ENCODE data around the gene SLC19A1.

Gene SLC19A1

DNA sequence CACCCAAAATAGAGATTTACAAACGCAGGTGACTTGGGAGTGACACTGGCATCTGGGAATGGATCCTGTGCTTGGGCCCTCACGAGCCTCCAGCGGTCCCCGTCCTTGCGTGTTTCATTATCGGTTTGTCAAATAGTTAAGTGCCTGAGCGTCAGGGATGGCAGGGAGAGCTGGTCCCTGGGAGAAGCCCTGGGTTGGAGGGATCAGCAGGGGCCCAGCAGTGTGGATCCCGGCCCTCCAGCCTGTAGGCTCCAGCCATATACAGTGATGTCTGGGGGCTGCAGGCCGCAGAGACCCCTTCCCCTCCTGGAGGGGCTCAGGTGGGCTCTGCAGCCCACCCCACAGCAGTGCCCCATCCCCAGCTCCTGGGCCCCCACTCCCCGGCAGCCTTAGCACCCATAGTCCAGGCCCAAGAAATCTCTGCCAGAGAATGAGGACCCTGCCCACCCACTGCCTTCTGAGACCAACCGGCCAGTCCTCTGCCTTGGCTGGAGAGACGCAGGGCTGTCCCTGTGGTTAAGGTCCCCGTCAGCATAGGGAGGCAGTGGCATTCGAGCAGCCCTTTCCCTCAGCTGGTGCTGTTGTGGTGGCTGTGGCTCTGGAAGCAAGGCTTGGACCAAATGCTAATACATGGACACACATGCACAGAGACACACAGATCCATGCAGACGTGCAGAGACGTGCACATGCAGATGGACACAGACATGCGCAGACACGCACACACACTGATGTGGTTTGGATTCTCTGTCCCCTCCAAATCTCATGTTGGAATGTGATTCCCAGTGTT is 2.4 kb upstream of the SLC19A1 start:
- no peak for DNase-seq (ENCODE audit: low spot score)

DNA sequence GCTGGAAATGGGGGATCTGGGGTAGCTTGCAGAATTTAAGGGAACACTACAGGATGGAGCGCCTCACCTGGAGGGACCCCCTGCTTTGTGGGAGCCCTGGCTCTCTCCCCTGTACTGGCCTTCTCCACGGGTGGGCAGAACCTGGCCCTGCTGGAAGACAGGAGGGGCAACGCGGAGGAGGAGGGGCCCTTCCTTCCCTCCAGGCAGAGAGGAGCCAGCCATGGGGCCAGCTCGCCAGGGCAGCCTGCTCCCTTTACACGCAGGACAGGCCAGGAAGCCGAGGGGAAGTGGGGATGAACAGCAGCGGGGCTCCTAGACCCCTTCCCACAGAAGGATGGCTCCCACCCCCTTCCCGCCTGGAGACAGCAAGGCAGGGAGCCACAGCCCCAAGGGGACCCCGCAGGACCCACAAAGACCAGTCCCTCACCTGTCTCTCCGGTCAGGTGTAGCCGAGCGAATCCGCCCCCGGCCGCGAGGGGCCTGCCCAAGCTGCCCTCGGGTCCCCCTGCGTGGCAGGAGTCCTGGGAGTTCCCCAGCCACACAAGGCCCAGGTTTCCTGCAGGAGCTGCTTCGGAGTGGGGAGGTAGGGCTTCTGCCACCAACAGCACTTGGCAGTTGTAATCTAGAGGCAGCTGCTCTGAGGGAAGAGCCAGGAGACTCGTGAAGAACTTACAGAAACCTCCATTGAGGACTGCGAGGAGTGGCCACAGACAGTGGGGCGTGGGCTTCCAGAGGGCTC is 1.6 kb upstream of the SLC19A1 start:
- DNase-seq (ENCODE audit: low spot score): no peak

DNA sequence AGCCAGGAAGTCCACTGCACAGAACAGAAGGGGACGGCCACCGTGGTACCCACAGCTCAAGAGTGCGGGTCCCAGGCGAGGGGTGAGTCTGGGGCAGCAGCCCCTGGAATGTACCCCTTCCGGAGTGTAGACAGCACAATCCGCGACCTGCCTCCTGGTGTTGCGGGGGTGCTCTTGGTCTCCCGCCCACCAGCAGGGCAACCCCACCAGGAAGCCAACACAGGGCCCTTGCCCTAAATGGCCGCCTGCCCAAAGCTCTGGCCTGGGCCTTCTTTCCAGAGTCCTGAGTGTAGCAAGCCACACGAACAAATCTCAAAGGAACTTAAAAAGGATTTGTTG is 1.1 kb upstream of the SLC19A1 start:
- DNase-seq (ENCODE audit: low spot score): no peak

DNA sequence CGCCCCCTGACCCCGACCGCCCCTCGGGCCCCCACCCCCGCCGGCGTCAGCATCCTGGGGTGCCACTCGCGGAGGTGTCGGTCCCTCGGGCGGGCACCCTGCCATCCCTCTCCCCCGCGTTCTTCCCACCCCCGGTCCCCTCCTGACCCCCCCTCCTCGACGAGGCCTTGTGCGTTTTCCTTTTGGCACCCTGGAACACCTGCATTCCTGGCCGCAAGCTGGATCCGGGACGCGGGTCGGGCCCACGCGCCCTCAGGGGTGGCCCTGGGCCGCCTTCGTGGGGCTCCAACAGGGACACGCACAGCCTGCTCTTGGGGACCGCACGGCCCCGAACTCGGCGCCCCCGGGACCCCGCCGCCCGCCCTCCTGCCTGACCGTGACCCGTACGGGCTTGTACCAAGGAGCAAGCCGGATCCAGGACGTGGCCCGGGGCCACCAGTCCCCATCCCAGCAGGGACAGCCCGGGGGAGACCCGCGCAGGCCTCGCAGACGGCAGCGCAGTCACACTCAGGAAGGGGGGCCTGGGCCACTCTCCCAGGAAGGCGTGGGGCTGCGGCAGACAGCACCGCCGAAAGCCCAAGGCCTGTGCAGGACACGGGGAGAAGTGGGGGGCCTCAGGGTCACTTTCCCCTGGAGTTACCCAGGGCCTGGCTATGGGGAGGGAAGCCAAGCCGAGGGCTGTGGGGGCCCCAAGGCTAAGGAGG is 579 bp upstream of the SLC19A1 start:
- DNase-seq (ENCODE audit: low spot score): no peak

DNA sequence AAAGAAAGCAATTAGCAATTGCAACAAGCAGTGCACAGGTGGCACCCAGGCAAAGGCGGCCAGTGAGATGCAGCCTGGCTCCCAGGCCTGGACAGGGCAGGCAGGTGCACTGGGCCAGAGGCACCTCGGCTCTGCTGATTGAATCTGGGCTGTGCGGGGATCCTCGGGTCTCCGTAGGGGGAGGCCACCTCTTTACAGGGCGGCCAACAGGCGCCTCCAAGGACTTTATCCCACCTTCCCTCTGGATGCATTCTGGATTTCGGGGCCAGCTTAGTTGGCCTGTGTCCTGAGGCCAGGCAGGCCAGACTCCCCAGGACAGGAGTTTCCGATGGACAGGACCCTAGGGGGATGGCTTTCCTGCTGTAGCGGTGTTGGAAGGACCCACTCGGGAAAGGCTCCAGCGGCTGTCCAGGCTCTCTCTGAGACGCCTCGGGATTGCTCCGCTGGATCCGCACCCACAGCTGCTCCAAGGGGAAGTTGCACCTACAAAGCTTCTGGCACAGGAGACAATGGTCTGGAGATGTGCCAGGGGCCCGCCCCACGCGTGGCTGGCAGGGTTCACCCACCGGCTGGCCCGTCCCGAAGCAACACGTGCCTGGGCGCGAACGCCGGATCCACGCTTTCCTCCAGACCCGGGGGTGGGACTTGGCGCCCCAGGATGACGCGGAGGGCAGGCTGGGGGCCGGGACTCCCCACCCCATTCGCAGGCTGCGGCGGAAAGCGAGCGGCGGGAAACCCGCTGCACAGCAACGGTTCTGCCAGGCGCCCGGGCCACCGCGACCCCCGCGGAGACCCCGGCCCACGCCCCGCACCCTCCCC is 810 bp downstream of the SLC19A1 start:
- DNase-seq (ENCODE audit: low spot score): no peak

DNA sequence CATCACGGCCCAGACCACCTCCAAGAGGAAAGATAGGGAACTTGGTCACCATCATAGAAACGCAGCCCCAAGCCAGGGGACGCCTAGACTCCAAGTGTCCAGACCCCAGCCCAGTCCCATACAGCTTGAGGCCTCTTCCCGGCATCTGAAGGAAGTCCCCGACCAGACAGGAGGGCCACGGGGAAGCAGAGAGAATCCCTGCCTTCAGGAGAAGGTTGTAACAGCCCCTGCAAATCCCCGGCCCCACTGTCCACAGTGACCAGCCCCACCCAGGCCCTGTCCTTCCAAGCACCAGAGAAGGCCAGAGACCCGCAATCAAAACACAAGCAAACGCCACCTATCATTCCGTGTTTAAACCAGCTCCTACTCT is 1.7 kb downstream of the SLC19A1 start:
- no peak for DNase-seq (ENCODE audit: low spot score)

DNA sequence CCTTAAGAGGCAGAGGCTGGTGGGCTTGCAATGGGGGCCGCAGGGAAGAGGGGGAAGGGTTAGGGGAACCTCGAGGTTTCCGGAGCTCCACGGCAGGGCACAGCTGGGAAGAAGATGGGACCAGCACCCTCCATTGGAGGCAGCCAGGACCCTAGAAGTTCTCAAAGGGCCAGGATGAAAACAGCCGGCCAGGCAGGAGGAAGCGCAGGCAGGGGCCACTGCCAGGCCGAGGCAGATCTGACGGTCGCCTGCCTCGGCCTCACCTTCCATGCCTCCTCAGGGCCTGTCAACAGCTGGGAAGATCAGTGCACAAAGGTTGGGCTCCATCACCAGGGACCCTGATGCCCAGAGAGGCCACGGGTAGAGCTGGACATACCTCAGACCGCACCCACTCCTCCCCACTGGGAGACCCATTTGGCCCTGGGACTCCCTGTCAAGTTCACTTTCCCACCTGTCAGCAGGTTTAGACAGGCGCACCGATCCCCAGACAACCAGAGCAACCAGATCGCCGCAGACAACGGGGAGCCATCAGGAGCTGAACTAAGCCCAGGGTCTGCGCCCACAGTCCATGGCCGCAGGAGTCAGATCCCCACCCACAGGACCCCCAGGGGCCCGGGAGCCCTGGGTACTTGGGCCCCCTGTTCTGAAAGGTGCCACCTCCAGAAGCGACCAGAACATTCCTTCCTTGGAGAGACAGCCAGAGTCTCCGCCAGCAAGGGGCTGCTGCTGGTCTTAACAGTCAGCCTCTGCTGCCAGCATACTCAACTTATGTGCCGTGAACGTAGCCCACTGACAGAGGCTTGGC is 2.2 kb downstream of the SLC19A1 start:
- no peak for DNase-seq (ENCODE audit: low spot score)

DNA sequence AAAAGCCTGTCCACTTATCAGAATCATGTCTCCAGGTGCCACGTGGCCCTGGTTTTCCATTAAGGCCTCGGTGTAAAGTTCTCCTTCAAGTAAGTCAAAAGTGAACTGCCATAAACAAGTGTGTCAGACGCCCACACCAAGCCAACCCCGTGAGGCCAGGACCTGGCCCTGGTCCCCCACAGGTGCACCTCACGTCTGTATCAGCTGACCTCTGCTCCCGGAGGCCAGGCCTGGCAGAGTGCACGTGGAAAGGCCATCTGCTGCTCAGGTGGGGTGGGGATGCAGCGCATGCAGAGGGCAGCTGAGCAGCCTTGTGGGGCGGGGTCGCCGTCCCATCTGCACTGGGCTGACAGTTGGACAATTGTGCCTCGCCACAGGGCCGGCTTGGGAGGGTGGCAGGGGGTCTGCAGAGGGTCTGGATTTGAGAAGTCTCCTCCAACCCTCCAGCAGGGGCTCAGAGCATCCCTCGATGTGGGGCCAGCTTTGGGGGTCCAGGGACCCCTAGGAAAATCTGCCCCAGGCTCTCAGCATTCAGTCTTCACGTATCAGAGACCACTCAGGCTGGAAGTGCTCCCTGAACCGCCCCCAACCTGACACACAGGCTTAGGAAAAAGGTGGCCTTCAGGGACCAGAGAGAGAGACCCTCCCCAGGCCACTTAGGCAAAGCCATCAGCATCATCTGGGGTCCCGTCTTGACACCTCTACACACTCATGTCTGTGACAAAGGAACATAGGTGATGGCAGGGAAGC is 3.0 kb downstream of the SLC19A1 start:
- no peak for DNase-seq (ENCODE audit: low spot score)

DNA sequence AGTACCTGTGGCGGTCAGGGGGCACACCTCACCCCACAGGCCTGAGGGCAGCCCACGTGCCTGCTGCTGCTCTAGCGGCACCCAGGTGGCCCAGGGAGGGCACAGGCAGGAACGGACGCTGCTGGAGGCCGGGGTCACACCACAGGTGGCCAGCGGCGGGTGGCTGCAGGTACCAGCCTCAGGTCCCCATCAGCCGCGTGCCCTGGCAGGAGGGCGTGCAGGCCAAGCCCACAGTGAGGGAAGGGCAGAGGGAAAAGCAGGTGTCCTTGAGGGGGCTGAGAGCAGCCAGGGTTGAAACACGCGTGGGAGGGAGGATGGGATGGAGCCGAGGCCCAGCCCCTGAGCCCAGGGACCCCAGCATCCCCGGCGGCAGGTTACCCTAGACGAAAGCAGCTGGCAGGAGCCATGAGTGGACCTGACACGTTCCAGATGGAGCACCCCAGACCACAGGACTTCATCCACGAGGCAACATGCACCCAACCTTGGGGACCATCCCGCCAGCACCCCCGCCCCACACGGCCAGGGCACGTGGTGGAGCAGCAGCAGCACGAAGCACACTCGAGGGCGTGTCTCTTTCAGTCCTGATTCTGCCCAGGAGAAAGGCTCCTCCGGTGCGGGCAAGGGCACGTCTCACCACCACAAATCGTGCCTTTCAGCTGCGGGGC is 3.7 kb downstream of the SLC19A1 start:
- no peak for DNase-seq (ENCODE audit: low spot score)

DNA sequence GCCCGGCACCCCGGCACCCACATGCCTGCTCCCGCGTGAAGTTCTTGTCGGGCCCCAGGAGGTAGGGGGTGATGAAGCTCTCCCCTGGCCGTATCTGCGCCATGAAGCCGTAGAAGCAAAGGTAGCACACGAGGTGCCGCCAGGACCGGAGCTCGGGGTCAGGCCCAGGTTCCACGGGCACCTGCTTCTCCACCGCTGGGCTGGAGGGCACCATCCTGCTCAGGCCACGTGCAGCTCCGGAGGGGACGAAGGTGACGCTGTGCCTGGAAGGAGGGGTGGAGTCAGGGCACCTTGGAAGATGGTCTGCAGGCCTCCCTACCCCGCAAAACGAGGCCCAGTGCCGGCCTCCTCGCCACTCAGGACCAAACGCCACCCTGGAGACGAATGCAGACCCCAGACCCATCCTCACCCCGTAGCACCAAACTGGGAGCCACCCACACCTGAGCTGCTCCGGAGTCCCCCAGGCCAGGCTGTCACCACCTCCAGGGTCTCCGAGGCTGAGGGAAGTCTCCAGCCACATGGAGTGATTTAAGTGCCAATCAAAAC is 4.4 kb downstream of the SLC19A1 start:
- DNase-seq (ENCODE audit: low spot score): no peak

DNA sequence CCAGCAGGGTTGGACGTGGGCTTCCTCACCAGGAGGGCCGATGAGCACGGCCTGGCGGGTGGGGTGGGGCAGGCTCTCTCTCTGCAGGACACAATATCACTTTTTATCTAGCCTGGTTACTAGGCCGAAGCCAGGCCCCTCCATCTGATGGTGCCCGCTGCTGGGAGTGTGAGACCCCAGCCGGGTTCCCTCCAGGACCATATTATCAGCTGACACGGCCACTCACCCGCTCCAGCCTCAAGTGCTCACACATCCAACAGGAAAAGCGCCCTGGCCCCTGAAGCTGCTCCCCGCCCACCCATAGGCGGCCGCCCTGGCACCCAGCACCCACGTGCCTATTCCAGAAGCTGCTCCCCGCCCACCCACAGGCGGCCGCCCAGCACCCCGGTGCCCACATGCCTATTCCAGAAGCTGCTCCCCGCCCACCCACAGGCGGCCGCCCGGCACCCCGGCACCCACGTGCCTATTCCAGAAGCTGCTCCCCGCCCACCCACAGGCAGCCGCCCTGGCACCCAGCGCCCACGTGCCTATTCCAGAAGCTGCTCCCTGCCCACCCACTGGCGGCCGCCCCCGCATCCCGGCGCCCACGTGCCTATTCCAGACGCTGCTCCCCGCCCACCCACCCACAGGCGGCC is 5.0 kb downstream of the SLC19A1 start:
- no peak for DNase-seq (ENCODE audit: low spot score)

DNA sequence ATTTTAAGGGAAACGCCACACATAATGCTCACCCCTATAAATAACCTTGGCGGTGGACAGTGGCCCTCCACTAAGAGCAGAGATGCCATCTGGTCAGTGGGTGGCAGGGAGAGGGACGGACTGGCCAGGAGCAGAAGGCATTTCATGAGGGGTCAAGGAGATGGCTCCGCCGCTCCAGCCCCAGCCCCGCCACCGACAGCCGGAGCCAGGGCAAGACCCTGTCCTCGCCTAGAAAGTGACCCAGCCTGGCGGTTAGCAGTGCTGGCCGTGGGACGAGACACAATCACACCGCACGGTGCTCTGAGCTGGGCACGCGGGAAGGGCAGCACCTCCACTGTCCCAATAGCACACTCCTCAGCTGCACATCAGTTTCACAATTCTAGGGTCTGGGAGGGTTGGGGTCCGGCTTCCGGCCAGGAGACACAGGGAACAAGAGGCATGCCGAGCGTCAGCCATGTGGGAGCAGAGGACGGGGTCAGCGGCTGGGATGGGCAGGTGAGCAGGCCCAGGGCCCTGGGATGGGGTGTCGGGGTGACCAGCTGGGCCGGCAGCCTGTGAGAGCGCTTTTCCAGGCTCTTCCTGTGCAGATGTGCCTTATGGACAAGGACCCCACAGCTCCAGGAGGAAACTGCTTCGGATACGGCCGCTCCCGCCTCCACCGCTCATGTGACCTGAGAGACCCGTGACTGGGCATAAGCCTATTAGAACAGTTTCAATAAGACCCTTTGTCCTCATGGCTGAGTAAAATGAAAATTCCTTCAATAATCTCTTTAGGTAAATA is 5.7 kb downstream of the SLC19A1 start:
- no peak for DNase-seq (ENCODE audit: low spot score)

DNA sequence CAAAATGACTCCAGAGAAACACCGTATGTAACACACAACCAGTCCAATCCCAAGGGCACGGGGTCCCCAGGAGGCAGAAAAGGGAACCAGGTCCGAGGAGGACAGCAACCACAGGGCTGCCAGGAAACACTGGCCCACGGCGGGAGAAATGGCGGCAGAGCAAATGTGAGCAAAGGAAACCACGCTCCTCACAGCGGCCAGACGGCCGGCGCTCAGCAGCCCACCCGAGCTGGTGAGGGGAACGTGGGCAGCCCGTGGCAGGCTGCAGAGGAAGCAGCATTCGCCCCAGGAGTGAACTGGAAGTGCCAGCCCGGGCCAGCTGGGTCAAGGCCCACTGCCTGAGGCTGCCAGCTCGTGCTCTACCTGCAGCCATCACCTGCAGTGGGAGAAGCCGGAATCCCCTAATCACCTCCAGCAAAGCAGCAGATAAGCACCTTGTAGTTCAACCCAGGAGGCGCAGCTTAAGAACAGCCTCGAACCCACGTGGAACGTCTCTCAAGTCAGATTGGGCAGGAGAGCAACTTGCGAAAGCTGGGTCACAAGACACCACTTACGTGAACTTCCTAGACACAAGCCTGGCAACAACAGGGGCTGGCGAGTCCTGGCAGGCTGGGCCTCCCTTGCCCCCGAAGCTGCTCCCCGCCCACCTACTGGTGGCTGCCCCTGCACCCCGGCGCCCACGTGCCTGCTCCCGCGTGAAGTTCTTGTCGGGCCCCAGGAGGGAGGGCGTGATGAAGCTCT is 6.7 kb downstream of the SLC19A1 start:
- DNase-seq (ENCODE audit: low spot score): no peak

DNA sequence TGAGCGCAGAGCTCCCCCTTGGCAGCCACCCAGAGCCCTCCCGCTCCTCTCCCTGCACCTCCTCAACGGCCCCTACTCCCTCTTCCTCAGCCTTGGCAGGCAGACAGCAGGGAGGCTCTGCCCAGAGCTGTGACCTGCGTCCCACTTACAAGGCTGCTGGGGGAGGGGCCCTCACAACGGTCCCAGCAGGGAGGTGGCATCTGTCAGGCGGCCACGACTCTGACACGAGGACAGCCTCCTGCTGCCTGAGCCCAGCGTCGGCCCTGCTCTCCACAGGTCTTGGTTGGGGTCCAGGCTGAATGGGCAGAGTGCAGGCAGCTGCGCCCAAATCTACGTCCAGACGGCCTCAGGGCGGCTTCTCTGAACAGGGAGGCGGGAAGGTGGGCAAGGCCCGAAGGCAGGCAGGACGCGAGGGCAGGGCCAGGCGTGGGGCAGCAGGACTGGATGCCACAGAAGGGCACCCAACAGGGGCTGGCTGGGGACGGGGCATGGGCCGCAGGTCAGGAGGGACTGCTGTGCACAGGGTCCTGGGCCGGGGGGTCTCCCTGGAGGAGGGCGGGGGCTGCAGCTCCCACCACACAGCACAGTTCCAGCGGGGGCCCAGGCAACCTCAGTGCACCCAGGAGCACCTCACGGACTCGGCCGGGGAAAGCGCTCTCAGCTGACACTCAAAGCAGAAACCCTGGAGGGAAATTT is 7.5 kb downstream of the SLC19A1 start:
- DNase-seq (ENCODE audit: low spot score): no peak

DNA sequence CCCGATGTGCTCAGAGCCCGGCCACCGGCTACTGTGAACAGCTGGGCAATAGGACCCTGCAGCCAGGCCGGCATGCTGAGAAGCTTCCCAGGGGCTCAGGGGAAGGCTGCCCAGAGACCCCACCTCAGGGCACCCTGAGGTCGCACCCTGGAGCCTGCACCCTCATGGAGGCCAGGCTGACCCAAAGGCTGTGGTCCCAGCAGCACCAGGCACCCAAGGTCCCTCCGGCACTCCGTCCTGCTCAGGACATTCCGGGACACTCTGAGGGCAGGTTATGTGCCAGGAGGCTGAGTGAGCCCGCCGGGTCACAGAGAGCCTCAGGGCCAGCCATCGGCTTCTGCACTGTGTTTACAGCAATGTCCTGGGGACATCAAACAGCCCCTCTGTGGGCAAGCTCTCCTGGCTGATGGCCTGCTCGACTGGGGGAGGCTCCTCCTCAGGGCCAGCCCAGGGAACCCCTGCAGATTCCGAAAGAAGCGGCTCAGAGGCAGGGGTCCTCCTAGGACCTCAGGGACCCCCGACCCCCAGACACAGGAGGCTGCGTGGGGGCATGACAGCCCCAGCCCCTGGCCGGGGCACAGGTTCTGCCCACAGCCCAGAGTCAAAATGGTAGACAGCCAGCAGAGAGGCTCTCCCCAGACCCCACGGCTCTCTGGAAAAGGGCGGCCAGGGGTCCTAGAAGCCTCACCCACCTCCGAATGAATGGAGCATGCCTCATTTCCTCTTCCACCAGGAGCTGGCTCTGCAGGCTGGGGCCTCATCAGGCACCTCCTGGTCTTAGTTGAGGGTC is 8.2 kb downstream of the SLC19A1 start:
- DNase-seq (ENCODE audit: low spot score): no peak

DNA sequence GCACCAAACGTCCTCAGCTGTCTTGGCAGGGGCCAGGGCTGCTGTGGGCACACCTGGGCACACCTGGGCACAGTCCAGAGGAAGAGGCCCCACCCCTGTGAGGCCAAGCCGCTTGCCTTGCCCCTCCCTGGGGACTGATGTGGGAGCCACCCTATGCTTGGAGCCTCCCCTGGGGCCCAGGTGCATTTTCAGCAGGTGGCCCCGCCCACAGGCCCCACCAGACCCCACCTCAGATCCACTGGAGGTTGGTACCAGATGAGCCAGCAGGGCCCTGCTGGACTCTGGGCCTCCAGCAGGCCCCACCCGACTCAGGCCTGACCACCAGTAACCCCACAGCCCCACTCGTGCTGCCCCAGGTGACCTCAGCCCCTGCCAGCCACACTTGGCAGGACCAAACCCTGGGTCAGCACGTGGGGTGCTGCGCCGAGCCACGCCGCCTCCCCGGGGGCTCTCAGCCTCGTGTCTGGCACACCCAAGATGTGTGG is 8.8 kb downstream of the SLC19A1 start:
- no peak for DNase-seq (ENCODE audit: low spot score)
